Stimulated activated CD4-positive, alpha-beta T cell treated with anti-CD3 and anti-CD28 coated beads, Interleukin-15, amount 100 ng/mL, for 48 hours (primary cell): ENCODE data around the gene DCUN1D1.

Experiments used
- DNase-seq, 2 donors: peaks; one replicate each; pipeline ENCODE4 v3.0.0-alpha.2; 2020; ENCODE audit warnings: low read depth in 2 of 2

DCUN1D1 gene

GRCh38 chr3:182972387-182972786 is 8.0 kb downstream of the DCUN1D1 start:
- DNase-seq: no peak

GRCh38 chr3:182971637-182972036 is 8.7 kb downstream of the DCUN1D1 start:
- DNase-seq: no peak

GRCh38 chr3:182970811-182971418 is 9.4 kb downstream of the DCUN1D1 start:
- no peak for DNase-seq

- no peak for DNase-seq
Observed at GRCh38 chr3:182969853-182970252, 10.5 kb downstream of the DCUN1D1 start.

GRCh38 chr3:182969277-182969676 is 11.1 kb downstream of the DCUN1D1 start:
- DNase-seq: no peak

GRCh38 chr3:182967218-182968204 is 12.8 kb downstream of the DCUN1D1 start:
- DNase-seq: no peak

GRCh38 chr3:182965861-182966366 is 14.4 kb downstream of the DCUN1D1 start:
- no peak for DNase-seq

GRCh38 chr3:182964179-182964578 is 16.2 kb downstream of the DCUN1D1 start:
- no peak for DNase-seq

GRCh38 chr3:182962166-182962565 is 18.2 kb downstream of the DCUN1D1 start:
- DNase-seq: no peak

GRCh38 chr3:182959474-182960350 is 20.6 kb downstream of the DCUN1D1 start:
- no peak for DNase-seq

GRCh38 chr3:182957676-182958266 is 22.6 kb downstream of the DCUN1D1 start:
- no peak for DNase-seq

GRCh38 chr3:182957226-182957625 is 23.1 kb downstream of the DCUN1D1 start:
- no peak for DNase-seq

- no peak for DNase-seq
Observed at GRCh38 chr3:182954553-182955235, 25.6 kb downstream of the DCUN1D1 start.

GRCh38 chr3:182949688-182950087 is 30.6 kb downstream of the DCUN1D1 start:
- DNase-seq: no peak

- DNase-seq: no peak
Observed at GRCh38 chr3:182948305-182948704, 32.0 kb downstream of the DCUN1D1 start.

GRCh38 chr3:182947888-182948287 is 32.5 kb downstream of the DCUN1D1 start:
- DNase-seq: no peak

- no peak for DNase-seq
Observed at GRCh38 chr3:182941719-182942118, 38.6 kb downstream of the DCUN1D1 start.

GRCh38 chr3:182940266-182940808 is 40.0 kb downstream of the DCUN1D1 start:
- DNase-seq: no peak

- no peak for DNase-seq
Observed at GRCh38 chr3:182937293-182938051, 42.9 kb downstream of the DCUN1D1 start.

GRCh38 chr3:182936918-182937285 is 43.4 kb downstream of the DCUN1D1 start:
- DNase-seq: no peak
